Esophagus (tissue), 2 donors: ENCODE measurements around the gene RNASE9. TPM values are rescaled to one million over a fixed set of nuclear protein-coding genes. Genes with fewer than 3 reads are reported as not detected.
"Not testable (repeated sequence)": the region's sequence is repeated elsewhere in the genome, so short reads cannot be mapped to it uniquely, and the experiment has no call there.

Experiments
- H3K27ac ChIP-seq, 2 donors: one replicate each; pipeline ENCODE4 v1.5.1; 2013; ENCODE audit warnings: low read depth in 2 of 2, mild to moderate bottlenecking in 2 of 2, inconsistent platforms in 1 of 2, low read length in 1 of 2, moderate library complexity in 1 of 2
- H3K27me3 ChIP-seq, 2 donors: one replicate each; pipeline ENCODE4 v1.6.1; 2013; ENCODE audit warnings: low read length in 2 of 2, control low read depth in 1 of 2, mild to moderate bottlenecking in 1 of 2; ENCODE audit not compliant: insufficient read depth in 2 of 2, control insufficient read depth in 1 of 2
- H3K36me3 ChIP-seq, 2 donors: one replicate each; pipeline ENCODE4 v1.6.1; 2013; ENCODE audit warnings: low read length in 1 of 2; ENCODE audit not compliant: control insufficient read depth in 2 of 2, insufficient read depth in 2 of 2
- H3K4me1 ChIP-seq, 2 donors: one replicate each; pipeline ENCODE4 v1.6.1; 2013; ENCODE audit warnings: low read length in 1 of 2; ENCODE audit not compliant: control insufficient read depth in 2 of 2, insufficient read depth in 2 of 2
- H3K4me3 ChIP-seq, 2 donors: one replicate each; pipeline ENCODE4 v1.5.1; 2013; ENCODE audit warnings: low read length in 2 of 2, mild to moderate bottlenecking in 2 of 2, low read depth in 1 of 2, moderate library complexity in 1 of 2
- H3K9me3 ChIP-seq, 2 donors: one replicate each; pipeline ENCODE4 v1.6.1; 2013; ENCODE audit warnings: mild to moderate bottlenecking in 2 of 2, low read depth in 1 of 2, low read length in 1 of 2, moderate library complexity in 1 of 2; ENCODE audit not compliant: control insufficient read depth in 2 of 2, insufficient read depth in 1 of 2
- WGBS, 2 donors: extraction: QIAGEN DNeasy Blood & Tissue Kit; methylation state at CpG; one replicate each; pipeline ENCODE4 v1.1.7; 2013; 5-methylcytosine and 5-hydroxymethylcytosine counted together
- polyA plus RNA-seq, 2 donors: library from polyadenylated mRNA; stranded (reverse); fragments of 200-250 nt; gene quantifications; one replicate each; pipeline ENCODE4 v1.2.3, GENCODE V29; 2013
- donor health status: healthy with polysubstance abuse.
- donor health status: Bipolar disorder and iron deficiency.

RNASE9 gene
- polyA plus RNA-seq, 2 donors, result not detected

- not testable (repeated sequence) for H3K27me3 ChIP-seq, H3K36me3 ChIP-seq, H3K9me3 ChIP-seq, H3K4me1 ChIP-seq, H3K4me3 ChIP-seq, H3K27ac ChIP-seq
- WGBS, 2 donors, result 96% methylated on average over 29 of the region's 30 CpGs; no CpG with 5 or more reads in 1 of the 2 donors
Observed at GRCh38 chr14:20506276-20506675, 54.6 kb downstream of the RNASE9 start.

Other genes with a start within 250 kb of the RNASE9 start
- 10 to 100 TPM; 28.5 to 31.6 TPM for gene CCNB1IP1, start 227.8 kb downstream of the RNASE9 start, polyA plus RNA-seq
- gene PARP2, start 217.4 kb downstream of the RNASE9 start, polyA plus RNA-seq, result 10 to 100 TPM; 11.5 to 13.3 TPM
- gene TEP1, start 147.5 kb downstream of the RNASE9 start, polyA plus RNA-seq, result 10 to 100 TPM in 1 of 2 donors, 1 to 10 TPM in 1; 7.9 to 14.6 TPM
- gene KLHL33, start 124.9 kb downstream of the RNASE9 start, polyA plus RNA-seq, result under 1 TPM; 0.06 to 0.07 TPM
- 10 to 100 TPM; 22.8 to 34.7 TPM for gene OSGEP, start 106.2 kb downstream of the RNASE9 start, polyA plus RNA-seq
- gene APEX1, start 105.8 kb downstream of the RNASE9 start, polyA plus RNA-seq, result 100 to 1,000 TPM in 1 of 2 donors, 10 to 100 TPM in 1; 70.6 to 115 TPM
- gene PIP4P1, start 99.6 kb downstream of the RNASE9 start, polyA plus RNA-seq, result 10 to 100 TPM; 21.5 to 24.4 TPM
- gene PNP, start 91.6 kb downstream of the RNASE9 start, polyA plus RNA-seq, result 100 to 1,000 TPM in 1 of 2 donors, 10 to 100 TPM in 1; 40.6 to 121 TPM
- gene RNASE10, start 55.5 kb downstream of the RNASE9 start, polyA plus RNA-seq, result under 1 TPM in 1 of 2 donors, not detected in 1; 0.10 TPM
- not detected for gene RNASE11, start 27.0 kb upstream of the RNASE9 start, polyA plus RNA-seq
- gene RNASE12, start 30.3 kb upstream of the RNASE9 start, polyA plus RNA-seq, result not detected
- gene OR6S1, start 80.6 kb upstream of the RNASE9 start, polyA plus RNA-seq, result not detected
- gene RNASE4, start 123.5 kb upstream of the RNASE9 start, polyA plus RNA-seq, result 10 to 100 TPM in 1 of 2 donors, 1 to 10 TPM in 1; 4.4 to 18.6 TPM
- 1 to 10 TPM; 4.6 to 8.4 TPM for gene ANG, start 127.7 kb upstream of the RNASE9 start, polyA plus RNA-seq
- gene EDDM3A, start 184.8 kb upstream of the RNASE9 start, polyA plus RNA-seq, result not detected
- gene EDDM3B, start 207.4 kb upstream of the RNASE9 start, polyA plus RNA-seq, result not detected
- 1 to 10 TPM; 1.0 to 1.8 TPM for gene RNASE6, start 220.2 kb upstream of the RNASE9 start, polyA plus RNA-seq
- 10 to 100 TPM; 21.7 to 46.5 TPM for gene RNASE1, start 241.8 kb upstream of the RNASE9 start, polyA plus RNA-seq